RWPE2 (cell line): Measurements from ENCODE around the gene POLL.

Experiments
- ATAC-seq: fragments of 200-7000 bp; cut with Tn5 transposase; 3 replicates; pipeline ENCODE4 v1.9.1; 2021; ENCODE audit warnings: low read depth
- DNase-seq: peaks from one replicate; pipeline ENCODE4 v3.0.0-alpha.2; 2020; ENCODE audit warnings: low spot score
- H3K27ac ChIP-seq: fragments of 450-650 bp; 2 replicates; pipeline ENCODE4 v1.5.1; 2017; ENCODE audit warnings: mild to moderate bottlenecking; ENCODE audit not compliant: poor library complexity, severe bottlenecking
- H3K27me3 ChIP-seq: fragments of 250-450 bp; sonication (Bioruptor Pico); 2 replicates; pipeline ENCODE4 v1.5.1; 2021; ENCODE audit warnings: mild to moderate bottlenecking, moderate library complexity; ENCODE audit not compliant: insufficient read depth, poor library complexity, severe bottlenecking
- H3K36me3 ChIP-seq: fragments of 250-450 bp; sonication (Bioruptor Pico); 2 replicates; pipeline ENCODE4 v1.5.1; 2020; ENCODE audit warnings: low read depth, mild to moderate bottlenecking, moderate library complexity
- H3K4me1 ChIP-seq: fragments of 250-450 bp; sonication (Bioruptor Pico); 2 replicates; pipeline ENCODE4 v1.5.1; 2021; ENCODE audit warnings: mild to moderate bottlenecking, moderate library complexity; ENCODE audit not compliant: insufficient read depth, poor library complexity, severe bottlenecking
- H3K4me3 ChIP-seq: fragments of 250-450 bp; sonication (Bioruptor Pico); 2 replicates; pipeline ENCODE4 v1.5.1; 2021; ENCODE audit warnings: mild to moderate bottlenecking, moderate library complexity; ENCODE audit not compliant: severe bottlenecking
- H3K9me3 ChIP-seq: fragments of 250-450 bp; sonication (Bioruptor Pico); 2 replicates; pipeline ENCODE4 v1.5.1; 2021; ENCODE audit warnings: mild to moderate bottlenecking, moderate library complexity; ENCODE audit not compliant: severe bottlenecking
- TF ChIP-seq, protein P1 (sequence below): fragments of 450-650 bp; IDR thresholded peaks from one replicate; pipeline ENCODE4 v1.5.1; 2017; ENCODE audit warnings: mild to moderate bottlenecking, moderate library complexity; ENCODE audit not compliant: poor library complexity, severe bottlenecking

The POLL gene

DNA sequence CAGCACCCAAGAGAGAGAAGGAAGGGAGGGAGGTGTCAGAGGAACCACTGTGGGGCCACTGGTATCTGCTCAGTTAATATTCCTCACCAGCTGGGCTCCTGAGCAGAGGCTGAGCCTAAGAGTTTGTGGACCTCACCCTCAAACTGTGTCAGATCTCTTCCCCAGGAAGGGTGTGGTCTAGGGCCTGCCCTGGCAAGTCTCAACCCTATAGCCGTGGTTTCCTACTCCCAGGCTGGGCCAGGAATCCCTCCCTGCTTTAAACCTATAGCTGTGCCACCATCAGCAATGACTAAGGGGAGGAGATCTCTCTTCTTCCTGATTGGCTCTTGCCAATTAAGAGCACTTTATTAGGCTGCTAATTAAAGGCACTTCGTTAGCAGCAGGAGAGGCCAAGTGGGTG is 29.9 kb downstream of the POLL start:
- DNase-seq: peak; percentile 71
- ATAC-seq: peak; percentile 99
- Histone ChIP-seq H3K9me3 (no peaks in the 10 kb centered on the region), H3K27me3 (no peaks in the 10 kb centered on the region), H3K36me3 (no peaks in the 10 kb centered on the region), H3K4me3 (no peak overlapping the region), H3K4me1 (peaks cover 12% of the 10 kb centered on the region), H3K27ac (peak overlapping the region; percentile 31)
- TF ChIP-seq, protein P1, sequence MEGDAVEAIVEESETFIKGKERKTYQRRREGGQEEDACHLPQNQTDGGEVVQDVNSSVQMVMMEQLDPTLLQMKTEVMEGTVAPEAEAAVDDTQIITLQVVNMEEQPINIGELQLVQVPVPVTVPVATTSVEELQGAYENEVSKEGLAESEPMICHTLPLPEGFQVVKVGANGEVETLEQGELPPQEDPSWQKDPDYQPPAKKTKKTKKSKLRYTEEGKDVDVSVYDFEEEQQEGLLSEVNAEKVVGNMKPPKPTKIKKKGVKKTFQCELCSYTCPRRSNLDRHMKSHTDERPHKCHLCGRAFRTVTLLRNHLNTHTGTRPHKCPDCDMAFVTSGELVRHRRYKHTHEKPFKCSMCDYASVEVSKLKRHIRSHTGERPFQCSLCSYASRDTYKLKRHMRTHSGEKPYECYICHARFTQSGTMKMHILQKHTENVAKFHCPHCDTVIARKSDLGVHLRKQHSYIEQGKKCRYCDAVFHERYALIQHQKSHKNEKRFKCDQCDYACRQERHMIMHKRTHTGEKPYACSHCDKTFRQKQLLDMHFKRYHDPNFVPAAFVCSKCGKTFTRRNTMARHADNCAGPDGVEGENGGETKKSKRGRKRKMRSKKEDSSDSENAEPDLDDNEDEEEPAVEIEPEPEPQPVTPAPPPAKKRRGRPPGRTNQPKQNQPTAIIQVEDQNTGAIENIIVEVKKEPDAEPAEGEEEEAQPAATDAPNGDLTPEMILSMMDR: no peak

DNA sequence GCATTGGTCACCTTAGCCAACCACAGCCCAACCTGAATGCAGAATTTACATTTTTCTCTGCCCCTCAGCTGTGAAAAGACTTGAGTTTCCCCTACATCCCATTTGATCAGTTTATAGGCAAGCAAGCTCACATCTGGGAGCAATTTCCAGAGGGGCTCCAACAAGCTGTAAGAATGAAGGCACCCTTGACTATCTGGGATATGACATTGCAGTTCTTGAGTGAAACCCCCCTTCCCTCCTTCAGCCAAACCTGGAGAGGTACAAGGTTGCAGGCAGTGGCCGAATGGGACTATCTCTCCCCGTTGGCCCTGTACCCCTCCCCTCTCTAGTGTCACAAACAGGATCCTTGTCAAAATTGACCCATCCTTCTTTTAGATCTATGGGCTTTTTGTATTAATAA is 30.5 kb downstream of the POLL start:
- H3K4me1 ChIP-seq: peaks cover 12% of the 10 kb centered on the region
- TF ChIP-seq, protein P1: no peak
- ATAC-seq (no peak), DNase-seq (no peak)
- H3K4me3 ChIP-seq: no peak overlapping the region
- H3K27me3 ChIP-seq: no peaks in the 10 kb centered on the region
- H3K27ac ChIP-seq: peak overlapping the region; percentile 31
- no peaks in the 10 kb centered on the region for H3K36me3 ChIP-seq
- no peaks in the 10 kb centered on the region for H3K9me3 ChIP-seq

DNA sequence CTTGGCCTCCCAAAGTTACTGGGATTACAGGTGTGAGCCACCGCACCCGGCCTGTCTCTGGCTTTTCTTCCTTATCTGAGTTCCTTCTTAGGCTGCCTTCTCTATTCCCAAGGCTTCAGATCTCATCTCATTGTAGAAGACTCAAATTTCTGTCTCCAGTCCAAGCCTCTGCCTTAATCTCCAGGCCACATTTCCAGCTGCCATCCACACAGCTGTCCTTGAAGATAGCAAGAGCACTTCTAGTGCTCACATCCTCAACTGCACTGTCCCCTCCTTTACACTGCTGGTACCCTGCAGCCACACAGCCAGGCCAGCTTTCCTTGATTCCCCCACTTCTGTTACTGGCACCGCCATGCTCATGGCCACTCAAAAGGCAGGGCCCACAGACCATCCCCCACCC is 35.6 kb downstream of the POLL start:
- Histone ChIP-seq H3K36me3 (no peaks in the 10 kb centered on the region), H3K27me3 (no peaks in the 10 kb centered on the region), H3K4me3 (no peak overlapping the region), H3K4me1 (no peaks in the 10 kb centered on the region), H3K27ac (no peak overlapping the region), H3K9me3 (no peaks in the 10 kb centered on the region)
- DNase-seq: no peak
- no peak for ATAC-seq
- TF ChIP-seq, protein P1: no peak

DNA sequence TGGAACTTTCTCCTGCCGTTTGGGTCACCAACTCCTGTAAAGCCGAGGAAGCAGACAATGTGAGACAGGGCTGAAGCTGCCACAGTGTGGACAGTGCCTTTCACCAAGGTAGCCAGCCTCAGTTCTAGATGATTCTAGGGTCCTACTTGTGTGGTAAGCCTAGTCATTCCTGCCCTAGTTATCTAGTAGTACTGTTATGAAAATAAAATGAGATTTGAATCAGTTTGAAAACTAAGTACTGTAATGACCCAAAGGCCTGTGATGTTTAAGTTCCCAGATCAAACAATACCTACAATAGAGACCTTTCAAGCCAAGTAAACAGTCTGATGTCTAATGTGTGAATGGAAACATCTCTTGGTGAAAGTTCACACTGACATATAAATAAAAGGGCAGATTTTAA is 37.1 kb downstream of the POLL start:
- ATAC-seq: no peak
- Histone ChIP-seq H3K4me3 (no peak overlapping the region), H3K36me3 (no peaks in the 10 kb centered on the region), H3K4me1 (no peaks in the 10 kb centered on the region), H3K27ac (no peak overlapping the region), H3K9me3 (no peaks in the 10 kb centered on the region), H3K27me3 (no peaks in the 10 kb centered on the region)
- DNase-seq: no peak
- TF ChIP-seq, protein P1: no peak

DNA sequence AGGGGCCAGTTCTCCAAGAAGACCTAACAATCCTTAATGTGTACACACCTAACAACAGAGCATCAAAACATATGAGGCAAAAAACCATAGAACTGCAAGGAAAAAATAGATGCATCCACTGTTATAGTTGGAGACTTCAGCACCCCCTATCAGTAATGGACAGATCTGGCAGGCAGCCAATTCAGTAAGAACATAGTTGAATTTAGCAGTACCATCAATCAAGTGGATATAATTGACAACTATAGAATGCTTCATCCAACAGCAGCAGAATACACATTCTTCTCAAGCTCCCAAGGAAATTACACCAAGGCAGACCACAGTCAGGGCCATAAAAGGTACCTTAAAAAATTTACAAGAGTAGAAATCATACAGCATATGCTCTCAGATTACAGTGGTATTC is 42.2 kb downstream of the POLL start:
- no peak for DNase-seq
- ATAC-seq: no peak
- Histone ChIP-seq H3K4me1 (no peaks in the 10 kb centered on the region), H3K36me3 (no peaks in the 10 kb centered on the region), H3K27ac (no peak overlapping the region), H3K9me3 (no peaks in the 10 kb centered on the region), H3K4me3 (no peak overlapping the region), H3K27me3 (no peaks in the 10 kb centered on the region)
- TF ChIP-seq, protein P1: no peak
